HG02885 (cell line): Measurements from ENCODE around the gene GMDS.
"Not testable (repeated sequence)": the region's sequence is repeated elsewhere in the genome, so short reads cannot be mapped to it uniquely, and the experiment has no call there.

ENCODE experiments used
- ATAC-seq: cut with Tn5 transposase; IDR thresholded peaks from one replicate; pipeline ENCODE4 v1.9.1; 2021; ENCODE audit warnings: mild to moderate bottlenecking; ENCODE audit not compliant: unreplicated experiment, poor library complexity

The GMDS gene

DNA sequence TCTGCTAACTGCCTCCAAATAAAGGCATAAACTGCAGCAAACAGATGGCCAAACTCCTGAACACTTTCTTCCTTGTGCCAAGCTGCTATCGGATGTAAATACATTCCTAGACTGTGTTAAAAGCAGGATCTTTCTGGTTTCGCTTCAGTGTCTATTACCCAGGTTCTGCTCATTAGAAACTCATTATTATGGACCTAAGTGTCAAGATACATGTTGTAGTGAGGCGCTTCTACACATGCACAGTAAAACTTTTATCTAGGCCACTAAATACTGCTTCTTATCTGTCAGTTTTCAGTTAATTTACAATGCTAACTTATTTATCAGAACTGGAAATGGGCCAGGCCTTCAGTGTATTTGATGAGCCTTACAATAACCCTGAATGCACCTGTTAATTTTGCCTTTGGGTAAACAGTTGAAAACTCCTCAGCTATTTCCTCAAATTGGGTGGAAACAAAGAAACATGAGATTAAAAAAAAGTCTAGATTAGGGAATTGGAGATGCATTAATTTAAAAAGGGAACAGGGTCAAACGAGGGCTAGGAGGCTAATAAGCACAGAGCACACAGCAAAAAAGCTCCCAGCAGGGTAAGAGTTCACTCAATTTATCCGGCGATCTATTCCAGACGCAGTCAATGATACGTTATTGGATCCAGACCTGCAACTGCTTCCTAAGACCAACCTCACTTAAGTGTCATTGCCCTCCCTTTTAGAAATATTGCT lies 395.1 kb downstream of the GMDS start:
- no peak for ATAC-seq

- ATAC-seq, result no peak
Measured at GRCh38 chr6:1849691-1850090, 395.7 kb downstream of the GMDS start.

- no peak for ATAC-seq
Measured at GRCh38 chr6:1848752-1849151, 396.7 kb downstream of the GMDS start.

DNA sequence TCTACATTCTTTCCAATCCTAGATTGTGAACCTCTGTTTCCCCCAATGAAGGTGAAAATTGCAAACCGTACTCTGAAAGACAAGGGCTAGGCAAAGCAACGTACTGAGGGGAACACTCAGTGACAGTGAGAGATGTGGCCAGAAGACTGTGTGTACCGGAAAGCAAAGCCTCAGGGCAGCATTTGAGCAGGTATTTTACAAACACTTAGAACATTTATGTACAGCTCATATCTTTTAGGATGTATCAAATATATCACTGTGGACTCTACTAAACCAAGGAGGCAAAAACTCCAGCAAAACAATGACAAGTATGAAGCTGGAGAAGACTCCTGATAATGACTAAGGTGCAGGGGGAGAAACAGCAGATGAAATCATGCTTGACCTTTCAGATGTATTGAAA lies 398.8 kb downstream of the GMDS start:
- ATAC-seq, result no peak

DNA sequence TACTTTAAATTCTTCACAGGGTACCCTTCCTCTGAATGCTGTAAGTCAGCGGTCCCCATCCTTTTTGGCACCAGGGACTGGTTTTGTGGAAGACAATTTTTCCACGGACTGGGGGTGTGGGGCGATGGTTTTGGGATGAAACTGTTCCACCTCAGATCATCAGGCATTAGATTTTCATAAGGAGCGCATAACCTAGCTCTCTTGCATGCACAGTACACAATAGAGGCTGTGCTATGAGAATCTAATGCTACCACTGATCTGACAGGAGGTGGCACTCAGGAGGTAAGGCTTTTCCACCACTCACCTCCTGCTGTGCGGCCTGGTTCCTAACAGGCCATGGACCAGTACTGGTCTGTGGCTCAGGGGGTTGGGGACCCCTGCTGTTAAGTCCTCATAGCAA lies 399.9 kb downstream of the GMDS start:
- ATAC-seq, result not testable (repeated sequence)

DNA sequence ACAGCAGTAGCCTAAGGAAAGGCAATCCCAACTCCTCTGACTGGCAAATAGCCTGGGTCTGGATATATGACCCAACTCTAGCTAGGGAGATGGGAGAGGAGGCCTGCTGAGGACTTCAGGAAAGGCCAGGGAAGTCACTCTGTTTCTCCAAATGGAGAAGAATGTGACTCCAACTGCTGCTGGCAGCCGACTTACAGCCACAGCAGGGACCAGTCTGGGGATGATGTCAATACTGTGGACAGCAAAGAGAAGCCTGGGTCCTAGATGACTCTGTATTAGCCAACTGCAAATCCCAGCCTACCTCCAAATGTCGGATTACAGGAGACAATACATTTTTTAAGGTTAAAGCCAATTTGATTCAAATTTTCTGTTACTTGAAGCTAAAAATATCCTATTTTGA lies 403.1 kb downstream of the GMDS start:
- ATAC-seq, result no peak

- ATAC-seq, result no peak
Measured at GRCh38 chr6:1841136-1841535, 404.3 kb downstream of the GMDS start.

- ATAC-seq, result no peak
Measured at GRCh38 chr6:1840491-1841121, 404.8 kb downstream of the GMDS start.

DNA sequence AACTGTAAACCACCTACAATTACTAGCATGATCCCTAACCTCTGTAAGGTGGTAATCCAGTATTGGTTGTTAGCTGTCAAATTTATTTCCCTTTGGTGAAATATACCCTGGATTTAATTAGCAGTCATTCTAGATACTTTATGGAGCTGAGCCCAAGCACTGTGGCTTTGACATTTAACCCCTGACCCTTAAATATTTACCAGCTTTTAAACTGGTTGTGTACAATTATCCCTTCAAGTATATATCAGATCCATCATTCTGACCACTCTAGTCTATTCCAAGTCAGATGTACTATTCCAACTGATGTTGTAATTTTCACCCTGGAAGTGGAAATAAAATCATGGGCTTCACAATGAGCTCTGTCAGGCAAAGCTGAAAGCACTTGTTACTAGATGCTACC lies 406.0 kb downstream of the GMDS start:
- no peak for ATAC-seq

DNA sequence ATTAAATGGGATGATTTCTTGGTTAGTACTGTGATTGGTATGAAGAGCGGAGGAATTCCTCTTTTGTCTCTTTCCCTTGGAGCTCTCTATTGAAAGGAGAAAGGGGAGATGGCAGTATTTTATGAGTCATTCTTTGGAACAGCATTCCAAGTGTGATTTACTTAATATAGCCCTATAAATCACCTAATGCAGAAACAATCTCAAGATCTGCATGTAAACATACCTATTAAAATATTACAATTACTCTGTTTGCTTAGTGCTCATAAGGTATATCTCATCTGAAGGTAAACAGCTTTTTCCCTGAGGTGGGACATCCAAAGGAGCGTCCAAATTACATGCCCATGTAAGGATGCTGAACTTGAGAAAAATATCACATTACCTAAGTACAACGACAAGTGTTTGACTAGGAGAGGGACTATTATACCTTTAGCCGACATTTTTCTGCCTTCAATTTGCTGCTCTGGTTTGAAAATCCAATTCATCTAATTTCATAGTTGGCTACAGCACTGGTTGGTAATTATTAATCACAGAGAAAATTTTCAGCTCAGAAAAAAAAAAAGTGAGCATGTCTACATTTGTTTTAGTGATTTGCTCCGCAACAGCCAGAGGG lies 406.7 kb downstream of the GMDS start:
- ATAC-seq, result no peak

DNA sequence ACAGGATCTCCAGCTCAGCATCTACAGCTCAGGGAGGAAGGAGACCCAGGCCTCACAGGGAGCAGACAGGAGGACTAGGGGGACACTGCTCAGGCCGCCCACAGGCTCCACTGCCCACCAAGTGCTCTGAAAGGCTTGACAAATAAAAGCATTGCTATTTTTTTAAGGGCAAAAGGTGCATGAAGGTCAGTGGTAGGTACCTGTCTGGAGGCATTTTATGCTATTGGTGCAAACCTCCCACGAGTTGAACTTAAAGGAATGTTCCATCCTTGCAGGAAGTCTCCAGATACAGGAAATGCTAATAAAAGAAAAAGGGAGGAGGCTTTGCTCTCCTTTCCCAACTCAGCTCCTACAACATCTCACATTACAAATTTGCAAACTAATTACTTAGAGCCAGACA lies 407.6 kb downstream of the GMDS start:
- ATAC-seq, result no peak

- no peak for ATAC-seq
Measured at GRCh38 chr6:1836690-1837089, 408.7 kb downstream of the GMDS start.

DNA sequence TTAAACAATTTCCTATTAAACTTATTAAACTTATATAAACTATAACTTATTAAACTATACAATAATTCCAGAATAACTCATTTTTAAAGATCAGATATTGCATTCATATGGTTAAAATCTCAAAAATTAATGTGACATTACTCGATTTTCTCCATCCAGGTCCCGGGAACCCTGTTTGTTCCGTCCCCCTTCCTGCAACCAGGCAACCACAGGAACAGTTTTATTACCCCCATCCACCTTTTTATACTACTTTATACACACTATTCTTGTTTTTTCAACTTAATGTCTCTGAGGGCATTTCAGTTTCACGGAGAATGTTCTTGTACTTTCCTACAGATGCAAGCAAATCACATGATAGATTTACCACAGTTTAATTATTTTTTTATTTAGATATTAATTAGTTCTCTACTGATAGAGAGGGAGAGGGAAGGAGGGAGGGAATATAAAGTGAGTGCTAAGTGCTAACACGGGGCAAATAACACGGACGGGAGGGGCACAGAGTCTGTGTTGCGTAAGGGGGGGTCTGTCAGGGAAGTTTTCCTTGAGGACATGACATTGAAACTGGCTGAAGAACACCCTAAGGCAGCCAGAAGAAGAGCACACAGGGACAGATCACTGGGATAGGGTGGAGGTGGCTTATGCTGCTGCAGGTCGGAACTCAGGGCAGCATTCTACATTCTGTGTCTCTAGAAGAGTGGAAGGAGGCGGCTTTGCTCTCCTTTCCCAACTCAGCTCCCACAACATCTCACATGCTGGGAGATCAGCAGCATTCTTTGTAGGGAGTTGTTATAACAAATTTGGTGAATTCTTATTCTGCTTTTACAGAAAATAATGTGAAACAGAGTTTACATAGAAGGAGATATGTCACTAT lies 410.5 kb downstream of the GMDS start:
- no peak for ATAC-seq

DNA sequence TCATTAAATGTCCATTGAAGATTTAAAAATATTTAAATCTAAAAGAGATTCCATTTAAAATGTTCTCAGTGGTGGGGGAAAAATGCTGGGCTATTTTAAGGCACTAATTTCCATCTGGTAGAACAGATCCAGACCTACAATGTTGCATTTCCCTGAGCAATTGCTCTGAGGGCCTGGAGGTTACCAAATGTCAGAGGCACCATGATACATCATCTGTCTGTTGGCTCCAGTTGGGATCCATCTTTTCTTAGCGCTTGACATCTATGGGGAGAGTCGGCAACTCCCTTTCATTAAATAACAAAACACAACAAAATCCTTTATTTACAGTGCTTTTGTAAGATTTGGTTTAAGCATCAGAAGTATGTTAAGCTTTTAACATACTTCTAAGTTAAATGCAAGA lies 411.2 kb downstream of the GMDS start:
- no peak for ATAC-seq

GRCh38 chr6:1832844-1833787 lies 412.3 kb downstream of the GMDS start:
- no peak for ATAC-seq

DNA sequence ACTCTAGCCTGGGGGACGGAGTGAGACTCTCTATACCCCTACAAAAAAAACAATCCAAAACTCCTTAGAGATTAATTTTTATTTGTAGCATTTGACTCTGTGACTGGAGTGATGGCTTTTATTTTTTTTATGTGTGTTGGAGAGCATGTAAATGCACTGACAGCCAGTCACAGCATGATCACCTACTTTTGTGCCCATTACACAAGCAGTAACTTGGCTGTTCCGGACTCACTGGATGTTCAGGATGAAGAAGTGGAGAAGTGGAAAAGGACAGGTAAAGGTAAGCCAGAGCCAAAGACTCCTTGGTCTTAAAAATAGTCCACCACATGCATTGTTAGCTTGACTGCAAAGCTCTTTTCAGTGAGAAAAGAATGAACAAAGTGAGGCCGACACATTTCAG lies 413.0 kb downstream of the GMDS start:
- ATAC-seq, result no peak

DNA sequence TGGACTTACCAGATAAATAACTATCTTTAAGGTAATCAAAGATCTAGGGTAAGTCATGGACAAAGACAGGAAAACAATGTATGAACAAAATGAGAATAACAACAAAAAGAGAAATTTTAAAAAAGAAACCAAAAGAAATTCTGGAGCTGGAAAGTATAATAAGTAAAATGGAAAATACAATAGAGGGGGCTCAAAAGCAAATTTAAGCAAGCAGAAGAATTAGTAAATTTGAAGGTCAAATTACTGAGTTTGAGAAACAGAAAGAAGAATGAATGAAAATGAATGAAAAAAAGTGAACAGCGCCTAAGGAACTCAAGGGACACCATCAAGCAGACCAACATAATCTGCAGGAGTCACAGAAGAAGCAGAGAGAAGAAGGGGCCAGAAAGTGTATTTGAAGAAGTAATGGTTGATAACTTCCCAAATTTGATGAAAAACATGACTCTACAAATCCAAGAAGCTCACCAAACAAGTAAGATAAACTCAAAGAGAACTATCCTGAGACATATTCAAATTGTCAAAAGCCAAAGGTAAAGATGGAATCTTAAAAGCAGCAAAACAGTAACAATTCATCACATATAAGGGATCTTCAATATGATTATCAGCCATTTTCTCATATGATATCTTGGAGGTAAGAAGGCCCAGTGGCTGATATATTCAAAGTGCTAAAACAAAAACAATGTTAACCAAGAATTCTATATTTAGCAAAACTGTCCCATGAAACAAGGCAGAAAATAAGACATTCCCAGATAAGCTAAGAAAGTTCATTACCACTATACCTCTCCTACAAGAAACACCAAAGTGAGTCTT lies 417.2 kb downstream of the GMDS start:
- ATAC-seq, result no peak

GRCh38 chr6:1825926-1826325 lies 419.5 kb downstream of the GMDS start:
- ATAC-seq, result no peak

DNA sequence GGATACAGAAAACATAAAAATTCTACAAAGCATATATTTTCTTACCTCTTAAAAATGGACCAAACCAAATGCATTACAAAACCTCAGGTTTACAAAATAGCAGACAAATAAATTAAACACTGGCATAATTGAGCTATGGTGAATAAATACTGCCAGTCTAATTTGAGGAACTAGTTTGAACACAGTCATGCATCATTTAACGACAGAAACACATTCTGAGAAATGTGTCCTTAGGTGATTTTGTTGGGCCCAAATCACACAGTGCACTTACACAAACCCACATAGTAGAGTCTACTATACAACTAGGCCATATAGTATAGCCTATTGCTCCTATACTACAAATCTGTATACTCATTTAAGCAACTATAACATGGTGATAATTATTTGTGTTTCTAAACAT lies 420.1 kb downstream of the GMDS start:
- ATAC-seq, result no peak
